AG04450 (cell line): ENCODE measurements around the gene NUDT4B. TPM values are rescaled to one million over a fixed set of nuclear protein-coding genes. Genes with fewer than 3 reads are reported as not detected.
"Not testable (repeated sequence)": the region's sequence is repeated elsewhere in the genome, so short reads cannot be mapped to it uniquely, and the experiment has no call there.

Experiments
- CTCF ChIA-PET: fragments of 300-600, 350-600 bp; formaldehyde crosslinking; extraction: SDS; loops from one replicate; lab custom pipeline; 2022; ENCODE audit warnings: antibody characterized with exemption, inconsistent platforms; lab: Charles Lee
- POLR2A ChIA-PET: fragments of 350-600 bp; formaldehyde crosslinking; extraction: SDS; loops from one replicate; lab custom pipeline; 2021; ENCODE audit warnings: antibody characterized with exemption, inconsistent platforms; lab: Yijun Ruan, JAX
- DNase-seq: peaks from one replicate; pipeline ENCODE4 v3.0.0-alpha.2; 2011; ENCODE audit warnings: low read depth, low spot score
- H3K27ac ChIP-seq: one replicate; pipeline ENCODE4 v1.5.1; 2012; ENCODE audit warnings: low read depth, low read length, control low read depth
- H3K27me3 ChIP-seq: one replicate; pipeline ENCODE4 v1.6.0; 2012; ENCODE audit warnings: low read length; ENCODE audit not compliant: control insufficient read depth, insufficient read depth
- H3K4me3 ChIP-seq: 2 replicates; pipeline ENCODE4 v1.5.1; 2011; ENCODE audit warnings: mild to moderate bottlenecking, low read depth, low read length, control low read depth
- H3K9me3 ChIP-seq: 2 replicates; pipeline ENCODE4 v1.5.1; 2012; ENCODE audit warnings: low read length; ENCODE audit not compliant: control insufficient read depth, insufficient read depth
- polyA minus RNA-seq: library from RNA; depleted of rRNA, polyadenylated mRNA; stranded (reverse); fragments of >200 nt; gene quantifications from 2 replicates; pipeline ENCODE4 v1.2.3, GENCODE V29; 2011; rRNA and poly(A)+ RNA removed
- polyA plus RNA-seq: library from polyadenylated mRNA; depleted of rRNA; stranded (reverse); fragments of >200 nt; gene quantifications from 2 replicates; pipeline ENCODE4 v1.2.3, GENCODE V29; 2011; rRNA removed

The NUDT4B gene
- polyA plus RNA-seq: 14.5 and 18.7 TPM in 2 replicates
- 8.7 and 9.5 TPM in 2 replicates for polyA minus RNA-seq

DNA sequence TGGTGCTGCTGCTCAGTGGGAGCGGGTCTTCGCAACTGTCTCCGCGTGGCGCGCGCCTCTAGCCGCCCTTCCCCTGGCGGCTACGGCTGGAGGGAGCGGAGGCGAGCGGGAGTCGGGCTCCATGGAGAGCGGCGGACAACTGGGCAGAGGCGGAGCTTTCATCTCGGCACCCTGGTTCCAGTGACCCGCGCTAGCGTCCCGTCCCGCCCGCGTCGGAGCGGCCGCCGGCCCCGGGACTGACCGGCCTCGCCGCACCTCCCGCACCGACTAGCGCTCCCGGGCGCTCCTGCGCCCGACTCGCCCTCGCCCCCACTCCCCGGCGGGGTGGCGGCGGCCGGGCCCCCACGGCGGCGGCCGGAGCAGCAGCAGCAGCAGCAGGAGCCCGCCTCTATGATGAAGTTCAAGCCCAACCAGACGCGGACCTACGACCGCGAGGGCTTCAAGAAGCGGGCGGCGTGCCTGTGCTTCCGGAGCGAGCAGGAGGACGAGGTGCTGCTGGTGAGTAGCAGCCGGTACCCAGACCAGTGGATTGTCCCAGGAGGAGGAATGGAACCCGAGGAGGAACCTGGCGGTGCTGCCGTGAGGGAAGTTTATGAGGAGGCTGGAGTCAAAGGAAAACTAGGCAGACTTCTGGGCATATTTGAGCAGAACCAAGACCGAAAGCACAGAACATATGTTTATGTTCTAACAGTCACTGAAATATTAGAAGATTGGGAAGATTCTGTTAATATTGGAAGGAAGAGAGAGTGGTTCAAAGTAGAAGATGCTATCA is at the start of gene NUDT4B:
NUDT4B (plus strand) TSS at position 212 of the 772 bp plus-strand sequence; CDS start at position 391, 179 bp downstream.
- H3K27me3 ChIP-seq, H3K9me3 ChIP-seq, DNase-seq, CTCF ChIA-PET, H3K4me3 ChIP-seq, POLR2A ChIA-PET, H3K27ac ChIP-seq: not testable (repeated sequence)

DNA sequence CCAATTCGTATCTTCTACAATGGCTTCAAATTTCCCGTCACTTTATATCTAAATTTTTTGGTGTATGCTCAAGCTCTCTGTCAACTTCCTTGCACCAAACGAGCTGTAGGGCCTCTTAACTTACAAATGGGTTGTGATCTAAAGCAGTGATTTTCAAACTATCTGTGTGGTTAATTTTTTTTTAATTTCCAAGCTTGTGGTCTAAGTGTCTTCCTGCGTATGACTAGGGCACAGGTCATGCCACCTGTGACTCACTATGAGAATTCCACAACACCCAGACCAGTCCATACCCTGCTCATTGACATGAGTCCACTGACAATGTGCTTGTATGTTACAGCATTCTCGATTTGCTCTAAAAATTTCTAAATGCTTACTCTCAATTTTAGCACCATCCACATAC is 49.2 kb upstream of the NUDT4B start:
- POLR2A ChIA-PET, H3K4me3 ChIP-seq, H3K9me3 ChIP-seq, DNase-seq, CTCF ChIA-PET, H3K27ac ChIP-seq, H3K27me3 ChIP-seq: not testable (repeated sequence)

GRCh38 chr1:148702242-148702641 is 46.3 kb upstream of the NUDT4B start:
- CTCF ChIA-PET, POLR2A ChIA-PET, H3K27ac ChIP-seq, H3K27me3 ChIP-seq, H3K4me3 ChIP-seq, H3K9me3 ChIP-seq, DNase-seq: not testable (repeated sequence)

DNA sequence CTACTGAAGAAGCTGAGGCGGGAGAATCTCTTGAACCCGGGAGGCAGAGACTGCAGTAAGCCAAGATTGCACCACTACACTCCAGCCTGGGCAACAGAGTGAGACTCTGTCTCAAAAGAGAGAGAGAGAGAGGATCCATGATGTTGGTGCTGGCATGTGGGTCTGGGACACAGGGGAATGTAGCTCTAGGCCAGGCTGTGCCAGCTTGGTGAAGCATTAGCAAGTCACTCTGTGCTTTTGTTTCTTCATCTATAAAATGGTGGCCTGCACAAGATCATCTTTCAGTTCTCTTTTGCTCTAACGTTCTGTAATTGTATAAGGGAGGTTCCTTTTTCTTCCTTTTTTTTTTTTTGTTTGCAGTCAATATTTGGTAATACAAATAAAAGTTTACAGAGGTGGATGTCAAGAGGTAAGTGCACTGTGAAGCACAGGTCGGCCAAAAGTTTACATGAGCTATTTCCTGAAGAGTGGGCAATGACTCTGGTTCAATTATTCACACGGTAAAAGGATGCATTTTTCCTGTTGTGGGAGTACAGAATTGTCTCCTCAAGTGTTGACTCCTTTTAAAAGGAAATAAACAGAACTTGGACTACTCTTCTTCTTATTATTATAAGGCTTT is 44.5 kb upstream of the NUDT4B start:
- H3K4me3 ChIP-seq, DNase-seq, POLR2A ChIA-PET, H3K27ac ChIP-seq, H3K9me3 ChIP-seq, CTCF ChIA-PET, H3K27me3 ChIP-seq: not testable (repeated sequence)

DNA sequence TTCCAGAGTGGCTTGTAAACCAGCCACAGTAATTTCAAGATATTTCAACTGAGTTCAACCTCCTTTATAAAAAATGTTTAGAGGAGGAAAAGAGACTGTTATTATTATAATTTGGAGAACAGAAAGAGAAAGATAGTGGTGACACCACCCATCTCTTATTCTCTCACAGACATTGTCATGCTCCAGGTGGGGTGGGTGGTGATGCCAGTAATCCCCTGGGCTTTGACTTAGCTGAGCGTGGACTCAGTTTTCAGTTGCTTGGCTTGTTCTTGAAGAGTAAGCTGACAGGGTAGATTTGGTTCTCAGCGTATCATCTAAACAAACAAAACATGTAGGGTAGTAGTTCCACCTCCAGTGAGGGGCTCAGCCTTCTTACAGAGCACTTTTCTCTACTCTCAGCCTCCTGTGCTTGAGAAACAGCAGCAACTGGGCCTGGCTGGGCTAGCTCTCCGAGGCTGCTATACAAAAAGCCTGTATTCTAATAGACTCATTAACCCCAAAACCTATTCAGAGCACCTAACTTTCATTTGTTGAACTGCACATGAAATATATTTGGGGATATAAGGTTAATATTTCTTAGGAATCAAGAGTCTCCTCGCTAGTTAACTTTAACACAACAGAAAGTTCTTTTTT is 43.1 kb upstream of the NUDT4B start:
- POLR2A ChIA-PET, H3K27me3 ChIP-seq, CTCF ChIA-PET, DNase-seq, H3K4me3 ChIP-seq, H3K27ac ChIP-seq, H3K9me3 ChIP-seq: not testable (repeated sequence)

GRCh38 chr1:148708779-148709333 is 39.7 kb upstream of the NUDT4B start:
- CTCF ChIA-PET, POLR2A ChIA-PET, H3K27me3 ChIP-seq, H3K9me3 ChIP-seq, H3K4me3 ChIP-seq, H3K27ac ChIP-seq, DNase-seq: not testable (repeated sequence)

DNA sequence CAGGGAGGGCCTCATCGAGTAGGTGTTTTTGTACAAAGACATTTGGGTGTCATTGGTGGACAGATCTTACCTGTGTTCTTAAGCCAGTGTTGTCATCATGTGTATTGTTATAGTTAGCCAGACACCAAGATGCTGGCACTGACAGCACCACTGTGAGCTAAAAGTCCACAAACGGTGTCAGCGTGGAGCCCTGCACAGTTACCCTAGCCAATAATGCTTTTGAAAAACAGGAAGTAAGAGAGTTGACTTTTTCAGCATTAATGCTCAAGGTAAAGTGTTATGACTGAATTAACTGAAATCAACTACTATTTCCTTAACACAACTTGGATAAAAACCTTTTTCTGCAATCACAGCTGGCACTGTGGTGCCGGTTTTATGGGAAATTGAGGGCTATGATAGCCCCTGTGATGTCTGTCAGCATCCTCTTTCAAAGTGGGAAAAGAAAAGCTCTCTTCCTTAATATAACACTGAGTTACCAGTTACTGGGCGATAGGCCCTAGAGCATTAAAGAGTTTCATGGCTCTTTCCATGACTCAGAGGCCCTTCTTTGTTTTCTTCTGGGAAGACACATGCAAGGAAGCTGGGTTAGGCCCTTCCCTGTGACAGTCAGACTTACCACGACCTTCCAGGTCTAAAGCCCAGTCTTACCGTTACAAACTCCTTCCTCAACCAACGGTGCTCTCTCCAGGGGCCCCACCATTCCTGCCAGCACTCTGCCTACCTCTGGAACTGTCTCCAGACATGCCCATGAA is 37.6 kb upstream of the NUDT4B start:
- H3K27me3 ChIP-seq, H3K27ac ChIP-seq, H3K4me3 ChIP-seq, CTCF ChIA-PET, H3K9me3 ChIP-seq, POLR2A ChIA-PET, DNase-seq: not testable (repeated sequence)

DNA sequence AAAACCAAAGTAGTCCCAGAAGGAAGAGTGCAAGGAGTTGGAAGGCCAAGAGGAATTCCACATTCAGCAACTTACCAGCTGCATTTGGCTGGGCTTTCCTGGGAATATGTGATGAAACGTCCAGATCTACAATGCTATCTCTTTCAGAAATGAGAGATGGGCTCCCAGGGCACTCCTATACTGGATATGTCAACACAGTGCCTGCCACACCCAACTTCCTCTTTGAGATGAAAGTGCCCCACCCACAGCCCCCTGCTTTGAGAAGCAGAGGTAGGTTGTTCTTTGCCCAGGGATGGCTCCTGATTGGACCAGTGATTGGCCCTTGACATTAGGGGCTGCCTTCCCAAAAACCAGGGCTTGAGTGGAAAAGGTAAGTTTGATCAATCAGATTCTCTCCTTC is 36.2 kb upstream of the NUDT4B start:
- CTCF ChIA-PET, POLR2A ChIA-PET, H3K4me3 ChIP-seq, H3K27me3 ChIP-seq, DNase-seq, H3K27ac ChIP-seq, H3K9me3 ChIP-seq: not testable (repeated sequence)

DNA sequence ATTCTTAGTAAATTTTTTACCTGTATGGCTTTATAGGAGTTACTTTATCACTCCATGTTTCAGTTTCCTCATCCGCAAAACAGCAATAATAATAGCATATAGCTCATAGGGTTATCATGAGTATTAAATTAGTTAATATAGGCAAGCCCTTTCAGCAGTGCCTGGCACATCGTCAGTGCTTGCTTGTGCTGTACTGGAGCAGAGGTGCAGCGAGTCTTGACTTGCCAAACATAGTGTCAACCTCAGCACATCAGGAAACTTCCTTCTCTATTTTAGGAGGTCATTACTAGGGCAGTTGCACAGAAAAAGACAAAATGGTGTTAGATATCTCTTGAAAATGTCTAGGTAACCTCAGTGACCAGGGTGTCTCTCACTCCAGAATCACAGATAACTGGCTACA is 33.1 kb upstream of the NUDT4B start:
- DNase-seq, H3K27me3 ChIP-seq, CTCF ChIA-PET, H3K4me3 ChIP-seq, H3K9me3 ChIP-seq, H3K27ac ChIP-seq, POLR2A ChIA-PET: not testable (repeated sequence)

DNA sequence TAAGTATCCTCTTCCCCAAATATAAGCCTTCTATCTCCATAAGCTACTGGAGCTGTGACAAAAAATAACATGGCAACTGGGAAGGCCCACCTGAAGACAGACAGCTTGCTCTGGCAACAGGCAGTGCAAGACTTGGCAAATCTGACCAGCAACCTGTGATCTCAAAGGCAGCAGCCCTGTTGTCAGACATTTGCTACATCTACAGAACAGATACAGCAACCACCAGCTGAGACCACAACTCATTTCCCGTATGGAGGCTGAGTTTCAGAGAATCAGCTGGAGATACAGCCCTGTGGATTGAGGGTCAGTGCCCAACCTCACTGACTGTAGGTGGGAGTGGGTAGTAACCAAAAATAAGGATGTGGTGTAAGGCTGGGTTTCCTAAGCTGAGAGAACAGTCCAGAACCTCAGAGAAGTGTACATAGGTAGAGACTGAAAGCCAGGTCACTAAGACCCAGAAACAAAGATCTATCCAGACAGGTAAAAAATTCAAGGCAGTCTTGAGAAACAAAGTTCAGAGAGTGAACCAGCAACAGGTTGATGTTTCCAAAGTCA is 31.5 kb upstream of the NUDT4B start:
- POLR2A ChIA-PET, H3K27me3 ChIP-seq, DNase-seq, H3K27ac ChIP-seq, CTCF ChIA-PET, H3K4me3 ChIP-seq, H3K9me3 ChIP-seq: not testable (repeated sequence)

- H3K27me3 ChIP-seq, H3K9me3 ChIP-seq, H3K4me3 ChIP-seq, POLR2A ChIA-PET, H3K27ac ChIP-seq, CTCF ChIA-PET, DNase-seq: not testable (repeated sequence)
These were observed 27.7 kb upstream of the NUDT4B start for GRCh38 chr1:148720918-148721317.
